ENCODE results near the gene HNRNPUL2. TPM values are rescaled to one million over a fixed set of nuclear protein-coding genes. Genes with fewer than 3 reads are reported as not detected.
A peak's percentile ranks its signal among the peaks of the same experiment; 100 is the strongest.

Gene HNRNPUL2
- polyA plus RNA-seq, 1 donor, result 65.1 TPM

- Histone ChIP-seq H3K27me3 (ENCODE audit: control insufficient read depth, insufficient read depth, low read length) (no peaks in the 10 kb centered on the region), H3K27ac (ENCODE audit: low read length) (peak overlapping the region; percentile 72), H3K36me3 (ENCODE audit: control insufficient read depth, insufficient read depth, low read length) (peaks cover 62% of the 10 kb centered on the region), H3K4me3 (ENCODE audit: low read length) (no peak overlapping the region), H3K4me1 (ENCODE audit: control insufficient read depth, insufficient read depth, low read length) (peaks cover 64% of the 10 kb centered on the region), H3K9me3 (ENCODE audit: control insufficient read depth, low read depth, low read length) (no peaks in the 10 kb centered on the region)
- WGBS (ENCODE audit: insufficient coverage, low lambda C conversion rate), result no CpG with 5 or more reads among the region's 2 CpGs
- DNase-seq, result peak; percentile 90 to 94
Observed at GRCh38 chr11:62713343-62713742, 13.9 kb downstream of the HNRNPUL2 start.

GRCh38 chr11:62712861-62713260 lies 14.4 kb downstream of the HNRNPUL2 start:
- peak in 1 of 2 donors; percentile 42 for DNase-seq
- Histone ChIP-seq H3K27me3 (ENCODE audit: control insufficient read depth, insufficient read depth, low read length) (no peaks in the 10 kb centered on the region), H3K4me3 (ENCODE audit: low read length) (no peak overlapping the region), H3K36me3 (ENCODE audit: control insufficient read depth, insufficient read depth, low read length) (peaks cover 58% of the 10 kb centered on the region), H3K4me1 (ENCODE audit: control insufficient read depth, insufficient read depth, low read length) (peaks cover 68% of the 10 kb centered on the region), H3K27ac (ENCODE audit: low read length) (peak overlapping the region; percentile 72), H3K9me3 (ENCODE audit: control insufficient read depth, low read depth, low read length) (no peaks in the 10 kb centered on the region)
- WGBS (ENCODE audit: insufficient coverage, low lambda C conversion rate), result 33% methylated on average over 2 of the region's 3 CpGs

- Histone ChIP-seq H3K9me3 (ENCODE audit: control insufficient read depth, low read depth, low read length) (no peaks in the 10 kb centered on the region), H3K36me3 (ENCODE audit: control insufficient read depth, insufficient read depth, low read length) (peaks cover 55% of the 10 kb centered on the region), H3K27ac (ENCODE audit: low read length) (peak overlapping the region; percentile 72), H3K4me1 (ENCODE audit: control insufficient read depth, insufficient read depth, low read length) (peaks cover 73% of the 10 kb centered on the region), H3K4me3 (ENCODE audit: low read length) (no peak overlapping the region), H3K27me3 (ENCODE audit: control insufficient read depth, insufficient read depth, low read length) (no peaks in the 10 kb centered on the region)
- no peak for DNase-seq
- WGBS (ENCODE audit: insufficient coverage, low lambda C conversion rate), result 80% methylated on average over 1 of the region's 6 CpGs
Observed at GRCh38 chr11:62712276-62712812, 14.9 kb downstream of the HNRNPUL2 start.

GRCh38 chr11:62710001-62710345 lies 17.3 kb downstream of the HNRNPUL2 start:
- WGBS (ENCODE audit: insufficient coverage, low lambda C conversion rate), result no CpG with 5 or more reads among the region's 7 CpGs
- no peak for DNase-seq
- Histone ChIP-seq H3K36me3 (ENCODE audit: control insufficient read depth, insufficient read depth, low read length) (peaks cover 33% of the 10 kb centered on the region), H3K27ac (ENCODE audit: low read length) (peak overlapping the region; percentile 85), H3K9me3 (ENCODE audit: control insufficient read depth, low read depth, low read length) (no peaks in the 10 kb centered on the region), H3K4me3 (ENCODE audit: low read length) (peak overlapping the region; percentile 69), H3K4me1 (ENCODE audit: control insufficient read depth, insufficient read depth, low read length) (peaks cover 72% of the 10 kb centered on the region), H3K27me3 (ENCODE audit: control insufficient read depth, insufficient read depth, low read length) (no peaks in the 10 kb centered on the region)

GRCh38 chr11:62709247-62710000 lies 17.8 kb downstream of the HNRNPUL2 start:
- Histone ChIP-seq H3K27me3 (ENCODE audit: control insufficient read depth, insufficient read depth, low read length) (no peaks in the 10 kb centered on the region), H3K27ac (ENCODE audit: low read length) (peak overlapping the region; percentile 85), H3K4me3 (ENCODE audit: low read length) (peak overlapping the region; percentile 69), H3K9me3 (ENCODE audit: control insufficient read depth, low read depth, low read length) (no peaks in the 10 kb centered on the region), H3K36me3 (ENCODE audit: control insufficient read depth, insufficient read depth, low read length) (peaks cover 29% of the 10 kb centered on the region), H3K4me1 (ENCODE audit: control insufficient read depth, insufficient read depth, low read length) (peaks cover 72% of the 10 kb centered on the region)
- WGBS (ENCODE audit: insufficient coverage, low lambda C conversion rate), result no CpG with 5 or more reads among the region's 47 CpGs
- DNase-seq, result peak; percentile 98 to 99

- Histone ChIP-seq H3K4me1 (ENCODE audit: control insufficient read depth, insufficient read depth, low read length) (peaks cover 66% of the 10 kb centered on the region), H3K27me3 (ENCODE audit: control insufficient read depth, insufficient read depth, low read length) (no peaks in the 10 kb centered on the region), H3K9me3 (ENCODE audit: control insufficient read depth, low read depth, low read length) (no peaks in the 10 kb centered on the region), H3K36me3 (ENCODE audit: control insufficient read depth, insufficient read depth, low read length) (peaks cover 25% of the 10 kb centered on the region), H3K4me3 (ENCODE audit: low read length) (peak overlapping the region; percentile 69), H3K27ac (ENCODE audit: low read length) (peak overlapping the region; percentile 85)
- no CpG with 5 or more reads among the region's 7 CpGs for WGBS (ENCODE audit: insufficient coverage, low lambda C conversion rate)
- no peak for DNase-seq
Observed at GRCh38 chr11:62708793-62709192, 18.5 kb downstream of the HNRNPUL2 start.

GRCh38 chr11:62708392-62708791 lies 18.9 kb downstream of the HNRNPUL2 start:
- no peaks in the 10 kb centered on the region for H3K27me3 ChIP-seq (ENCODE audit: control insufficient read depth, insufficient read depth, low read length)
- peak overlapping the region; percentile 69 for H3K4me3 ChIP-seq (ENCODE audit: low read length)
- peaks cover 62% of the 10 kb centered on the region for H3K4me1 ChIP-seq (ENCODE audit: control insufficient read depth, insufficient read depth, low read length)
- peaks cover 25% of the 10 kb centered on the region for H3K36me3 ChIP-seq (ENCODE audit: control insufficient read depth, insufficient read depth, low read length)
- no peak for DNase-seq
- no CpG with 5 or more reads among the region's 5 CpGs for WGBS (ENCODE audit: insufficient coverage, low lambda C conversion rate)
- H3K27ac ChIP-seq (ENCODE audit: low read length), result peak overlapping the region; percentile 85
- no peaks in the 10 kb centered on the region for H3K9me3 ChIP-seq (ENCODE audit: control insufficient read depth, low read depth, low read length)

GRCh38 chr11:62707277-62707861 lies 19.9 kb downstream of the HNRNPUL2 start, which contains the start of the genes BSCL2 and GNG3:
TSS of gene BSCL2 (minus strand) at chr11:62707424. CDS start at chr11:62707195, 229 bp downstream.
TSS of gene GNG3 (plus strand) at chr11:62707676. CDS start at chr11:62708296, 620 bp downstream.
- peak in 1 of 2 donors; percentile 45 for DNase-seq
- Histone ChIP-seq H3K27me3 (ENCODE audit: control insufficient read depth, insufficient read depth, low read length) (no peaks in the 10 kb centered on the region), H3K36me3 (ENCODE audit: control insufficient read depth, insufficient read depth, low read length) (peaks cover 22% of the 10 kb centered on the region), H3K4me3 (ENCODE audit: low read length) (peak within 1 kb of the TSS; percentile 55), H3K27ac (ENCODE audit: low read length) (peak within 1 kb of the TSS; percentile 85), H3K4me1 (ENCODE audit: control insufficient read depth, insufficient read depth, low read length) (peaks cover 54% of the 10 kb centered on the region), H3K9me3 (ENCODE audit: control insufficient read depth, low read depth, low read length) (no peaks in the 10 kb centered on the region)
- WGBS (ENCODE audit: insufficient coverage, low lambda C conversion rate), result no CpG with 5 or more reads among the region's 10 CpGs

GRCh38 chr11:62706850-62707247 lies 20.4 kb downstream of the HNRNPUL2 start:
- Histone ChIP-seq H3K4me3 (ENCODE audit: low read length) (peak overlapping the region; percentile 55), H3K36me3 (ENCODE audit: control insufficient read depth, insufficient read depth, low read length) (peaks cover 20% of the 10 kb centered on the region), H3K4me1 (ENCODE audit: control insufficient read depth, insufficient read depth, low read length) (peaks cover 49% of the 10 kb centered on the region), H3K9me3 (ENCODE audit: control insufficient read depth, low read depth, low read length) (no peaks in the 10 kb centered on the region), H3K27ac (ENCODE audit: low read length) (peak overlapping the region; percentile 74), H3K27me3 (ENCODE audit: control insufficient read depth, insufficient read depth, low read length) (no peaks in the 10 kb centered on the region)
- DNase-seq, result no peak
- WGBS (ENCODE audit: insufficient coverage, low lambda C conversion rate), result no CpG with 5 or more reads among the region's 8 CpGs
